GM12873 (cell line): Measurements from ENCODE around the gene MAPK8IP1.

ENCODE experiments used
- CTCF ChIP-seq: IDR thresholded peaks from 2 replicates; pipeline ENCODE4 v1.5.1; 2012; ENCODE audit warnings: low read depth, mild to moderate bottlenecking, moderate library complexity, low read length, control low read depth; ENCODE audit not compliant: insufficient read depth; ENCODE audit errors: missing control alignments

MAPK8IP1 gene

GRCh38 chr11:45939836-45940235 lies 54.4 kb downstream of the MAPK8IP1 start:
- TF ChIP-seq CTCF, result no peak

DNA sequence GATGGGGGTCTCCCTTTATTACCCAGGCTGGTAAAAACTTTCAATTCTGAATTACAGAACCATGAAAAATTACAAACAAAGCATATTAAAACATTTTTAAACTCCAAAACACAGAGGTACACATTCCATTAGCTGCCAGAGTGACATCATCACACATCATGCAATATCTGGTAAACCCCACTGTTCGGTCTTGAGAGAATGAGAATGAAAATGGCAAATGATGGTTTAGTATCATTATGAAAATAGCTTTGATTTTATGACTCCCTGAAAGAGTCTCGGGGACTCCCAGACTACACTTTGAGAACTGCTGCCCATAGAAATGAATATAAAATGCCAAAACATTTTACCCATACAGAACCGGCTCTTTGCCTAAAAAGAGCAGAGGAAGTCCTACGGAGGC lies 55.8 kb downstream of the MAPK8IP1 start:
- no peak for TF ChIP-seq CTCF

DNA sequence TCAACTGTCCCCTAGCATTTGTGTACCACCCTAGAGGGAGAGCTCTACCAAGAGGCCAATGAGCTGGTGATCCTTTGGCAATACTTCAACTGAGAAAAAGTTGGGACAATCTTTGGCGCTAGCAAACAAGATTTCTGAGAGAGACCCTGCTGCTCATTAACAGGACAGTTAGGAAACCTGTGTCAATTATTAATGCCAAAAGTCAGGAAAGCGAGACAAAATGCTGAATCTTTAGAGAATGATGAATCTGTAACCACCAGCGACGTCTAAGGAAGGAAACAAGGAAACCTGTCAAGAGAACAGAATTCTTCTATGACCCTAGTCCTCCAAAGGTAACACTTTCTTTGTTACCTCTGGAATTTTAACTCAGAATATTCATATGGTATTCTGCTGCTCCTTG lies 56.9 kb downstream of the MAPK8IP1 start:
- no peak for TF ChIP-seq CTCF

- TF ChIP-seq CTCF, result no peak
Measured at GRCh38 chr11:45945397-45945999, 60.0 kb downstream of the MAPK8IP1 start.

DNA sequence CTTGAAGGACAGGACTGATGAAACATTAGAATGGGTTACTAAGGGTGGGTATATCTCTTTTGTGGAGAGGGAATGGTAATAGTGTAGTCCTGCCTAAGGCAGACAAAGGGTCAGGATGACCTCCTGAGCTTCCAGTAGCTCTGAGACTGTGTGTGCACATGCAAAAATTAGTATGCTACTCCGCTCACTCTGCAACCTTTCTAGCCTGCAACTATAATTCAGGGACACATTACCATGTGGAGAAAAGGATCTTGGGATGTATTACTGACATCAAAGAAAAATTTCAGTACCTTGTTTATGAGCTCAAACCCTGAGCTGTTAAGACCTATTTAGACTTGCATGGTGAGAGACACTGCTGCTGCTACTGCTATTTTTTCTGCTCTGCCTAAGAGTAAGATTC lies 62.4 kb downstream of the MAPK8IP1 start:
- TF ChIP-seq CTCF, result no peak

DNA sequence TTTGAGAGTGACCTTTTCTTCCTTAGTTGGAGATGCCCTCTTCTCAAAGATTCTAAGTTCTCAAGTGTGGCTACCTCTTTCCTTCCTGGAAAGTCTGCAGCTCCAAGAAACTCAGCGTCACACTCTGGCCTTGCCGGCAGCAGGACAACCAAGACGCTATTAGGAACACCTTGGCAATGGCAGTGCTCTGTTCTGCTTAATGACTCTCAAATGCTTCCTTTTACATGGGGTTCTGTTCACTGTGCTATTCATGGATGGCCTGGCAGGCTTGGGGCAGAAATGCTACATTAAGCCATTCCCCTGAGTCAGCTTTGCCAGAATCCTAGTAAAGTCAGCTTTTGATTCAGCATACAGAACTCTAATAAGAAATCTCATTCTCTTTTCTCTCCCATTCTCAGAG lies 62.9 kb downstream of the MAPK8IP1 start:
- no peak for TF ChIP-seq CTCF

DNA sequence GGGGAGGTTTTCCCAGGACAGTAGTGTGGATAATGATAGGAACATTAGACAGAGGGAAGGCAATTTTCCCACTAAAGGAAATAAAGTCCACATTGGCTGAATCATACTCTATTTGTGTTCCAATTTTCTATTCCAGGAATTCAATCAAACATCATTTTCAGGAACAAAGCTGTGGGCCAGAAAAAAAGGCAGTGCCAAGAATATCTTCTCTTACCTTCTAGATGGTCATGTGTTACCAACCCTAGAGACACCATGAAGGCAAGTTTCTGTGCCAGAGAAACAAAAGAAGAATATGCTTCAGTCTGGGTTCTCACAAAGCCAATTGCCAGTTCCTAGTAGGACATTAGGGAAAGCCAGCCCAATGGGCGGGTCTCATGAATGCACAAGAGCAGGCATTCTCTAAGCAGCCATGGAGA lies 64.5 kb downstream of the MAPK8IP1 start:
- TF ChIP-seq CTCF, result no peak
